ENCODE results near the gene NGF.

The NGF gene

GRCh38 chr1:115319706-115320105, 18.3 kb downstream of the NGF start:
- ATAC-seq, result no peak
- TF ChIP-seq GLIS3 (CRISPR knock-in tag; IDR thresholded peaks at IDR 0.05) (no peak), RARB (CRISPR knock-in tag; IDR thresholded peaks at IDR 0.05) (no peak), SNAI2 (CRISPR knock-in tag; IDR thresholded peaks at IDR 0.05) (no peak), PATZ1 (CRISPR knock-in tag; IDR thresholded peaks at IDR 0.05; ENCODE audit: borderline replicate concordance) (no peak), ZNF565 (CRISPR knock-in tag; conservative IDR thresholded peaks at IDR 0.05; ENCODE audit: low read depth) (no peak), ARNTL (CRISPR knock-in tag; IDR thresholded peaks at IDR 0.05; ENCODE audit: borderline replicate concordance, low read depth) (no peak), TSHZ2 (CRISPR knock-in tag; IDR thresholded peaks at IDR 0.05) (no peak), TOX (CRISPR knock-in tag; IDR thresholded peaks at IDR 0.05; ENCODE audit: borderline replicate concordance) (no peak), CREB5 (CRISPR knock-in tag; IDR thresholded peaks at IDR 0.05; ENCODE audit: low read depth) (no peak), ZNF70 (CRISPR knock-in tag; IDR thresholded peaks at IDR 0.05) (no peak), POU6F1 (CRISPR knock-in tag; IDR thresholded peaks at IDR 0.05; ENCODE audit: borderline replicate concordance, low read depth) (no peak), ZFP30 (CRISPR knock-in tag; IDR thresholded peaks at IDR 0.05) (no peak), PPARA (CRISPR knock-in tag; IDR thresholded peaks at IDR 0.05; ENCODE audit: borderline replicate concordance) (no peak)

- peak; percentile 78 for ATAC-seq
- TF ChIP-seq ZFP30 (CRISPR knock-in tag; IDR thresholded peaks at IDR 0.05), result no peak
- peak; percentile 84; the same call in 1 of the 2 replicates for TF ChIP-seq TCF4 (CRISPR knock-in tag; IDR thresholded peaks at IDR 0.05; ENCODE audit: borderline replicate concordance)
- peak; percentile 47; the same call in 1 of the 2 replicates for TF ChIP-seq TSHZ2 (CRISPR knock-in tag; IDR thresholded peaks at IDR 0.05)
- TF ChIP-seq PATZ1 (CRISPR knock-in tag; IDR thresholded peaks at IDR 0.05; ENCODE audit: borderline replicate concordance), result no peak
- no peak for TF ChIP-seq ISL1 (CRISPR knock-in tag; IDR thresholded peaks at IDR 0.05)
- TF ChIP-seq OSR1 (CRISPR knock-in tag; IDR thresholded peaks at IDR 0.05), result no peak
Observed at GRCh38 chr1:115317101-115318012, 20.7 kb downstream of the NGF start.

Measured in SK-N-SH treated with all-trans-retinoic acid at 6 μM for 48 hours (cell line).